ENCODE results near the gene COL6A6.

The COL6A6 gene

GRCh38 chr3:130514681-130515080 lies 2.3 kb upstream of the COL6A6 start:
- DNase-seq (ENCODE audit: low read depth) = no peak
- H3K4me3 ChIP-seq (ENCODE audit: low read depth, low read length) = no peak overlapping the region
- TF ChIP-seq CTCF (IDR thresholded peaks at IDR 0.05; ENCODE audit: insufficient read depth, low read depth, low read length, missing control alignments) = no peak

GRCh38 chr3:130515755-130516154 lies 1.2 kb upstream of the COL6A6 start:
- DNase-seq (ENCODE audit: low read depth) = no peak
- TF ChIP-seq CTCF (IDR thresholded peaks at IDR 0.05; ENCODE audit: insufficient read depth, low read depth, low read length, missing control alignments) = no peak
- no peak overlapping the region for H3K4me3 ChIP-seq (ENCODE audit: low read depth, low read length)

GRCh38 chr3:130517602-130518001 lies 625 bp downstream of the COL6A6 start:
- H3K4me3 ChIP-seq (ENCODE audit: low read depth, low read length) = no peak overlapping the region

GRCh38 chr3:130519754-130520153 lies 2.8 kb downstream of the COL6A6 start:
- H3K4me3 ChIP-seq (ENCODE audit: low read depth, low read length) = no peak overlapping the region
- no peak for TF ChIP-seq CTCF (IDR thresholded peaks at IDR 0.05; ENCODE audit: insufficient read depth, low read depth, low read length, missing control alignments)
- no peak for DNase-seq (ENCODE audit: low read depth)

More at GRCh38 chr3:130517602-130518001, 625 bp downstream of the COL6A6 start:
- no peak for TF ChIP-seq CTCF (IDR thresholded peaks at IDR 0.05; ENCODE audit: insufficient read depth, low read depth, low read length, missing control alignments)
- no peak for DNase-seq (ENCODE audit: low read depth)

GRCh38 chr3:130522399-130522798 lies 5.4 kb downstream of the COL6A6 start:
- no peak for TF ChIP-seq CTCF (IDR thresholded peaks at IDR 0.05; ENCODE audit: insufficient read depth, low read depth, low read length, missing control alignments)
- H3K4me3 ChIP-seq (ENCODE audit: low read depth, low read length) = no peak overlapping the region
- no peak for DNase-seq (ENCODE audit: low read depth)

- no peak for DNase-seq (ENCODE audit: low read depth)
- no peak overlapping the region for H3K4me3 ChIP-seq (ENCODE audit: low read depth, low read length)
- TF ChIP-seq CTCF (IDR thresholded peaks at IDR 0.05; ENCODE audit: insufficient read depth, low read depth, low read length, missing control alignments) = no peak
Observed at GRCh38 chr3:130527426-130527825, 10.4 kb downstream of the COL6A6 start.

GRCh38 chr3:130528120-130528519 lies 11.1 kb downstream of the COL6A6 start:
- no peak overlapping the region for H3K4me3 ChIP-seq (ENCODE audit: low read depth, low read length)
- no peak for TF ChIP-seq CTCF (IDR thresholded peaks at IDR 0.05; ENCODE audit: insufficient read depth, low read depth, low read length, missing control alignments)
- no peak for DNase-seq (ENCODE audit: low read depth)
